ENCODE data around the gene NOTUM. TPM values are rescaled to one million over a fixed set of nuclear protein-coding genes. Genes with fewer than 3 reads are reported as not detected.

The NOTUM gene
- total RNA-seq, 2 experiments from 2014 or later, result 0.19 to 0.36 TPM

DNA sequence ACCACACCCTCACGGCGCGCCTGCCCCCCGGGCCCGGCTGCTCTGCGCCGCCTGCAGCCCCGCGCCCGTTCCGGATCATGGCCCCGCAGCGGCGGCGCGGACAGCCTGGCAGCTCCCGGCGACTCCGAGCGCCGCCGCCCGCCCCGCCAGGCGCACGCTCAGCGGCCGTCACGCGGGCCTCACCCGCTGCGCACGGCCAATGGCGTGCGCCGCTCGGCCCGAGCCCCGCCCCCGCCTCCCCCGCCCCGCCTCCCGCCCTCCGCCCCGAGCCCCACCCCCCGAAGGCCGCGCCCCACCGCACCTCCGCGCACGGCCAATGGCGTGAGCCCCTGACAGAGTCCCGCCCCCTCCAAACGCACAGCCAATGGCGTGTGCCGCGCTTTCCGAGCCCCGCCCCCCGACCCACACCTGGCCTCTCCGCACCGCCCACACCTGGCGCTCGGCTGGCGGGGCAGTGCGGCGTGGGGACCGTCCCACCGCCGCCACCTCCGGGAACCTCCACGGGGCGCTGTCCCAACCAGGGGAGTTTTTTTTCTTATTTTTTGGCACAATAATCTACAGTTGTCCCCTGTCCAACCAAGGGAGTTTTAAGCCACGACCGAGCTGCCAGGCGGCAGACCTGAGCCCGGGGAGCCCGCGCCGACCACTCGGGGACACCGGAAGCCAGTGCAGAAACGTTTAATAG lies 49.6 kb downstream of the NOTUM start, which contains the start of gene PCYT2:
TSS of gene PCYT2 (minus strand) at position 123 of the 685 bp plus-strand sequence. CDS start at position 79, 44 bp downstream.
- H3K27me3 Mint-ChIP-seq, result no peaks in the 10 kb centered on the region
- H3K27ac Mint-ChIP-seq, result peak within 1 kb of the TSS; percentile 42
- H3K4me3 Mint-ChIP-seq, result peak within 1 kb of the TSS; percentile 83
- peaks cover 5% of the 10 kb centered on the region for H3K36me3 Mint-ChIP-seq
- H3K9me3 Mint-ChIP-seq, result no peaks in the 10 kb centered on the region
- peak; percentile 94 for DNase-seq
- peaks cover 8% of the 10 kb centered on the region for H3K4me1 Mint-ChIP-seq

DNA sequence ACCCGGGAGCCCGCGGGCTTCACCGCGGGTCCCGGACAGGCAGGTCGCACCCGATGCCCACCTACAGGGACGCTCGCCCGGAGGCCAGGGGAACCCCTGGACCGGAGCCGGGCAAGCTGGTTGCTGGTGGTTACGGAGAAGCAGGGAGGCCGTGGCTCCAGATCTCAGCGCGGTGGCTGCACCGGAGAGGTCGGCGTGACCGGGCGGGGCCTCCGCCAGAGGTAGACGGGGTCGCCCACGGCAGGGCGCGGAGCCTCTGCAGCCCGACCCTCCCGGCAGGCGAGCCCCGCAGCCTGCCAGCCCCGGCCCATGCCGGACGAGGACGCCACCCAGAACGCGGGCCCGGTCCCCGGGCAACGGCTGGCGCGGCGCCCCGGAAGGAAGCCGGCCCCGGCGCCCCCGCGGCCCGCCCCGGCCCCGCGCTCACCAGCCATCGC lies 50.1 kb downstream of the NOTUM start:
- Mint-ChIP-seq H3K9me3 (no peaks in the 10 kb centered on the region), H3K4me1 (peaks cover 5% of the 10 kb centered on the region), H3K27me3 (no peaks in the 10 kb centered on the region), H3K4me3 (peak overlapping the region; percentile 83), H3K27ac (no peak overlapping the region), H3K36me3 (peaks cover 5% of the 10 kb centered on the region)
- no peak for DNase-seq

DNA sequence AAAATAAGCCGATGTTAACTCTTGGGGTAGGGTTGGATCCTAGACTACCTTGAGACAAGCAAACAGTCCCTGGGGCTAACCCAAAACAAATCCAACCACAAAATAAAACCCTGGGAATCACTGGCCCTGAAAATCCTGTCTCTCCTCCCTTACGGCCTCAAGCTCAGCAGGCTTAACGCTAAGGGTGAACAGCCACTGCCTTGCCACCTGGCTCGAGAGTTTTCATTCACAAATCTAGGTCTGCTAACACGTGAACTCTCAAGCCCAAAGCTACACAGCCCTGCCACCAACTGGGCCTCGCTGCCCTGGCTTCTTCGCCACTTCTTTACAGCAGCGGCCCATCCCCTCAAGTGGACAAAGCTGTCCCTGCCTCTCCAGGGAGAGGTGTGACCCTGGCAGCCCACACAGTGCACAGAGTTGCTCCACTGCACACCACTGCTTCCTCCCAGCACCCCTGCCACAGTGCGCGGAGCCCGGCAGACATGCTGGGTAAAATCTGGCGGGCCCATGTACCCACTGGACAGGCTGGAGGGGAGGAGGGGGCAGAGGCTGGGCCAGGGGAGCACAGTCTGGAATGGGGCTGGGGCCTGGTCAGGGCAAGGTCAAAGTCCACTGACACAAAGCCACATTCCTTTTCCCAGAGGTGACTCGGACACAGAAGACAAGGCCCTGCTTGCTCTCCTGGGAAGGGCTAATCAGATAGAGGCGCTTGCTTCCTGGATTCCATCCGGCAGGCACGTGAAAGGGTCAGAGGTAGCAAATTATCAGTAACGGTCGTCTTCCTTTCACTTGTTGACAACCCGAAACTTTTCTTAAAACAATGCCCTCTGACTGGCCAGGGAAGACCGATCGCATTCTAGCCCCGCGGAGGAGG lies 50.8 kb downstream of the NOTUM start:
- H3K4me1 Mint-ChIP-seq, result peaks cover 3% of the 10 kb centered on the region
- H3K27me3 Mint-ChIP-seq, result no peaks in the 10 kb centered on the region
- H3K36me3 Mint-ChIP-seq, result peaks cover 5% of the 10 kb centered on the region
- H3K27ac Mint-ChIP-seq, result no peak overlapping the region
- no peak for DNase-seq
- peak overlapping the region; percentile 83 for H3K4me3 Mint-ChIP-seq
- H3K9me3 Mint-ChIP-seq, result no peaks in the 10 kb centered on the region

DNA sequence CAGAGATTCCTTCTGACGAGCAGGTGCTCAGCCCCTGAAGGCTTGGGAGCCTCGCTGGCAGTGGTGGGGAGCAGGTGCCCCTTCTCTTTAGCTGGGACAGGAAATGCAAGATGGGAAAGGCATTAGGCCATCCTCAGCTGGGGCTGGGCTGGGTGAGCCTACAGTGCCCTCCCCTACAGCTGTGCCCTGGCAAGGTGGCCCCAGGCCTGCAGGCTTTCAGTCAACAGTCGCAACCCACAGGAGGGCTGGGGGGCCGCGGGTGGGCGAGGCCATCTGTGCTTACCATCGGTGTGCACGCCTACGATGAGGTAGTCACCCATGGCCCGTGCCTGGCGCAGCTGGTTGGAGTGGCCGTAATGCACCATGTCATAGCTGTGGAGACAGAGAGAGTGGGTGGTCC lies 51.8 kb downstream of the NOTUM start:
- DNase-seq, result no peak
- H3K27me3 Mint-ChIP-seq, result no peaks in the 10 kb centered on the region
- no peak overlapping the region for H3K27ac Mint-ChIP-seq
- peaks cover 3% of the 10 kb centered on the region for H3K4me1 Mint-ChIP-seq
- no peak overlapping the region for H3K4me3 Mint-ChIP-seq
- peaks cover 5% of the 10 kb centered on the region for H3K36me3 Mint-ChIP-seq
- H3K9me3 Mint-ChIP-seq, result no peaks in the 10 kb centered on the region

DNA sequence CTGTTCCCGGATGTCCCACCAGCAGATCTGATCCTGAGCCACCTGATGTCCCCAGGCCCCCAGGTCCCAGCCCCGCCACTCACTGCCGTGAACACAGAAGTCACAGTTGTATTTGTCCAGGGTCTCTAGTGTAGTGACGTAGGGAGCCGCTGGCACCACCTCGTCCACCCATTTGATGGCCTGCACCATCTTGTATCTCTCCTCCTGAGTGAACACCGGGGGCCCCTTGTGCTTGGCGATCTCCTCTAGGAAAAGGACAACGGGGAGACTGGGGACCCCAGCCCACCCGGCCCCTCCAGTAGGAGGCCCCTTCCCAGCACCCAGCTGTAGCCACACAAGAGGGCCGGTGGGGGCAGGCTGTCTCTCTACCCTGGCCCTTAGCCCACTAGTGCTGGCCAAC lies 52.2 kb downstream of the NOTUM start:
- no peak overlapping the region for H3K27ac Mint-ChIP-seq
- no peaks in the 10 kb centered on the region for H3K9me3 Mint-ChIP-seq
- H3K4me1 Mint-ChIP-seq, result peaks cover 3% of the 10 kb centered on the region
- H3K36me3 Mint-ChIP-seq, result peaks cover 5% of the 10 kb centered on the region
- no peak for DNase-seq
- H3K4me3 Mint-ChIP-seq, result no peak overlapping the region
- H3K27me3 Mint-ChIP-seq, result no peaks in the 10 kb centered on the region

DNA sequence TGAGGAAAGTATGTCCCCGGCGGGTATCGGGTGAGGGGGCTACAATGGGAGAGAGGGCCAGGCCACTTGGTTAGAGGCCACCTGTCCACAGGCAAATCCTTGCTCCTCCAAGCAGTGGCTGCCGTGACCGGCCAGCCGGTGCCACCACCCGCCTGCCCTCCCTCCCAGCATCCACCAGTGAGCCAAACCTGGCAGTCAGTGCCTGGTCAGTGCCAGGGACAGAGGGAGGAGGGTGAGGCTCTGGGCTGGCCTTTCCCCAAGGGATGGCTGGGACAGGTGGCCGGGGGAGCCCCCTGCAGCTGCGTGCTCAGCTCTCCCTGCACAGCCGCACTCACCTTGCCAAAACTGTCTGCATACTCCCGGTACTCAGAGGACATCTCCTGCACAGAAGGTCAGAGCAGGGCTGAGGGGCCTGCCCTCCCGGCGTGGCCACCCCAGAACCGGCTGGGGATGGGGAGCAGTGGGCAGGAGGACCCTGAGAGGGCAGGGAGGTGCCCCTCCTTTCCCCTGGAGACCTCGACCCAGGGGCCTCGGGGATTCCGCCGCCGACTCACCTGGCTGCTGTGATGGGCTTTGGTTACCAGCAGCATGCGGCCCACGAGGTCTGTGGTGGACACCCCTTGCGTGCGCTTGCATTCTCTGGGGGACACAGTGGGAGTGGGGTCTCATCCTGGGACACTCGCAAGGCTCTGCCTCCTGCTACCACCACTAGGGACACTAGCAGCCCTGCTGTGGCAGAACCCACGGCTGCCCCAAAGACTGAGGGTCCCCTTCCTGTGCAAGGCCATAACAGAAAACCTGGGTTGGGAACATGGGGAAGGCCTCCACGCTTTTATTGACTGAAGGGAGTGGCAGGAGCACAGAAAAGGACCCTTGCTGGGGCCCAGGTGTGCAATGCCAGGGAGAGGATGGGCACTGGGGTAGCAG lies 53.5 kb downstream of the NOTUM start:
- Mint-ChIP-seq H3K27me3 (no peaks in the 10 kb centered on the region), H3K4me1 (peaks cover 3% of the 10 kb centered on the region), H3K27ac (no peak overlapping the region), H3K4me3 (no peak overlapping the region), H3K9me3 (no peaks in the 10 kb centered on the region), H3K36me3 (no peaks in the 10 kb centered on the region)
- no peak for DNase-seq

DNA sequence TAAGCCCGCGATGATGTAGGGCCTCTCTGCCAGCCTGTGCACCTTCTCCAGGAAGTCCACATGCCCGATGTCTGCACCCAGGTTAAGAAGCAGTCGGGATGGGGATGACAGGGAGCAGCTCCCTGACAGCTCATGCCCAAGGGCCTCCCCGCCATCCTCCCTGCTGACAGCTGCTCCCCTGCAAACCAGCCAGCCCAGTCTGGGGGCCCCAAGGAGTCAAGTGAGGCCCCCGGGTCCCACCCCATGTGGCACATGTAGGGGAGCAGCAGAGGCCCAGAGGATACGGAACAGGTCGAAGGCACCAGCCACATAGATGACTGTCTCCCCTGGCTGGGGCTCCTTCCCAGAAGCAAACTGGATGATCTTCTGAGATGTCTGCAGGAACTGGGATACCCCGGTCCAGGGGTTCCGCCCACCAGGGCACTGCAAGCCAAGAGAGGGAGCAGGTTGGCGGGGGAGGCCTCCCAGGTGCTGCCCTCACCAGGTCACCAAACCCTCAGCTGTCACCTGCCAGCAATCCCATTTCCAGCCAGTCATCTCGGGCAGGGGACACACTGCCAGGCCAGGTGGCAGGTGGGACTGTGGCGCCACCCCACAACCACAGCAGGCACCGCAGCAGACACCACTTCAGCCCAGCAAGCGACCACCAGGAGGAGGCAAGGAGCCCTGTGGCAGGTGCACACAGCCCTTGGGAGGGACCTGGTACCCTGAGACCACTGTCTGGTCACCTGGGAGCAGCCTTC lies 54.3 kb downstream of the NOTUM start:
- Mint-ChIP-seq H3K9me3 (no peaks in the 10 kb centered on the region), H3K27ac (no peak overlapping the region), H3K27me3 (no peaks in the 10 kb centered on the region), H3K4me1 (peaks cover 3% of the 10 kb centered on the region), H3K4me3 (no peak overlapping the region), H3K36me3 (no peaks in the 10 kb centered on the region)
- DNase-seq, result no peak

DNA sequence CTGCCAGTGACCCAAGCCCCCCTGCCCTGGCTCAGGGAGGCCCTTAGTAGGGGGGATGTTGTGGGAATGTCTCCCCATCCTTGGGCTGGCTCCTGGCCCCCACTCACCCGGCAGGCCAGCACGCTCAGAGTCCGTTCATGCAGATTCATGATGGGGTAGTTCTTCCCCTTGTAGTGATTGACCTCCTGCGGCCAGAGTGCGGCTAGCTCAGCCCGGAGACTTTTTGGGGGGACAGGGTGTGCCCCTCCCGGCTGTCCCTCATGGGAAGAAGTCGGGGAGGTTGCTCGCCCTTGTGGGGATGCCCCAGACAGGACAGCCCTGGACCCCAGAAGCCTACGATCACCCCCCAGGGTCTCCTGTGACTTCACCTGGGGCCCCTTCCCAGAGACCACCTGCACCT lies 55.0 kb downstream of the NOTUM start:
- Mint-ChIP-seq H3K36me3 (peaks cover under 1% of the 10 kb centered on the region), H3K9me3 (no peaks in the 10 kb centered on the region), H3K27me3 (peaks cover 6% of the 10 kb centered on the region)

DNA sequence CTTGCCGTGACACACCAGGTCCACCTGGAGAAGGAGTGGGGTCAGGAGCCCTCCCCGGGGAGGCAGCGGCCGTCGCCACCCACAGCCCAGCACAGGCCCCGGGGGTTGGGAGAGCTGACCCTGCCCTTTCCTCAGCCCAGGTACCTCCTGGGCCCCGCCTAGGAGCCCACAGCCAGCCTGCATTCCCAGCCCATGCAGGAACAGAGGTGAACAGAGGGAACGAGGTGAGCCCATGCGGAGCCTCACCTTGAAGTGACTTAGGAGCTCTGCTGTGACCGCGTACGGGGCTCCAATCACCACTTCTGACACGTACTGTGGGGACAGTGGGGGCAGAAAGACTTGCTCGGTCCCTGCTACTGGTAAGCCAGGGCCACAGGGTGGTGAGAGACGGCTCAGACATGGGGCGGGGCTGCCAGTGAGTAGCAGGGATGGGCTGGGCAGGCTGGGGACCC lies 55.5 kb downstream of the NOTUM start:
- peaks cover 4% of the 10 kb centered on the region for H3K36me3 Mint-ChIP-seq
- H3K27ac Mint-ChIP-seq, result no peak overlapping the region
- no peak overlapping the region for H3K4me3 Mint-ChIP-seq
- H3K27me3 Mint-ChIP-seq, result peaks cover 9% of the 10 kb centered on the region
- H3K4me1 Mint-ChIP-seq, result peaks cover 4% of the 10 kb centered on the region
- no peaks in the 10 kb centered on the region for H3K9me3 Mint-ChIP-seq
- no peak for DNase-seq

More for the DNA sequence above, 55.0 kb downstream of the NOTUM start:
- Mint-ChIP-seq H3K27ac (no peak overlapping the region), H3K4me1 (peaks cover 3% of the 10 kb centered on the region), H3K4me3 (no peak overlapping the region)
- no peak for DNase-seq

DNA sequence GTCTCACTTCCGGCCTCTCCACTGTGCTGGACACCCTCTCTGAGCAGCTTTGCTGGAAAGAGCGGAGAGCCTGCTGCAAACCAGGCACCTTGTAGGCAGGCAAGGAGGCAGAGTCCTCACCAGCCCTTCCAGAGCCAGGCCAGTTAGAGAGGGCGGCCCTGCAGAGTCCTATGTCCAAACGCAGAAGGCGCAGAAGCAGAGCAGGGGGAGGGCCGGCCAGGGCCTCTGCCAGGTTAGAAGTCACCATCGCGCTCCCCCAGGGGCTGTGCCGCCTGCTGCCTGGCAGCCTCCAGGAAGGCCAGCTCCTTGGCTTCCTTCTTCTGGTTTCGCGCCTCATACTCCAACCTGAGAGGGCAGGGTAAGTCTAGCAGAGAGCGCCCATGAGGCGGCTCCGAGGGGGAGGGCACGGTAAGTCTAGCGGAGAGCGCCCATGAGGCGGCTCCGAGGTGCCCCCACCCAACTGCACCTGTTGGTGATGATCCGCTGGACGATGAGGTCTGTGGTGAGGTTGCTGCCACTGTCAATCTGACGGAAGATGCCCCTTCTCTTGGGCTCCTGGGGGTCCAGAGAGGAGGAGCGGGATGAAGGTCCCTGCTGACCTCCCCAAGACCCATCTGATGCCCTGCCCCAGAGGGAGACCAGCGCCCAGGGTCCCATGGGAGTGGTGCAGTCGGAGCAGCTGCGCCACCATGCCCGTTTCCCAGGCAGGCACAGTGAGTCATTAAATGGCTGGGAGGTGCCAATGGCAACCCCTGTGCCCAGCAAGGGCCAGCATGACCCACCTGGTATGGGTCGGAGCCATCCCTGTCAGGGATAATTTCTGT lies 56.2 kb downstream of the NOTUM start:
- no peak overlapping the region for H3K27ac Mint-ChIP-seq
- H3K27me3 Mint-ChIP-seq, result peaks cover 9% of the 10 kb centered on the region
- peaks cover 6% of the 10 kb centered on the region for H3K36me3 Mint-ChIP-seq
- H3K4me3 Mint-ChIP-seq, result no peak overlapping the region
- no peak for DNase-seq
- peaks cover 2% of the 10 kb centered on the region for H3K4me1 Mint-ChIP-seq
- no peaks in the 10 kb centered on the region for H3K9me3 Mint-ChIP-seq

DNA sequence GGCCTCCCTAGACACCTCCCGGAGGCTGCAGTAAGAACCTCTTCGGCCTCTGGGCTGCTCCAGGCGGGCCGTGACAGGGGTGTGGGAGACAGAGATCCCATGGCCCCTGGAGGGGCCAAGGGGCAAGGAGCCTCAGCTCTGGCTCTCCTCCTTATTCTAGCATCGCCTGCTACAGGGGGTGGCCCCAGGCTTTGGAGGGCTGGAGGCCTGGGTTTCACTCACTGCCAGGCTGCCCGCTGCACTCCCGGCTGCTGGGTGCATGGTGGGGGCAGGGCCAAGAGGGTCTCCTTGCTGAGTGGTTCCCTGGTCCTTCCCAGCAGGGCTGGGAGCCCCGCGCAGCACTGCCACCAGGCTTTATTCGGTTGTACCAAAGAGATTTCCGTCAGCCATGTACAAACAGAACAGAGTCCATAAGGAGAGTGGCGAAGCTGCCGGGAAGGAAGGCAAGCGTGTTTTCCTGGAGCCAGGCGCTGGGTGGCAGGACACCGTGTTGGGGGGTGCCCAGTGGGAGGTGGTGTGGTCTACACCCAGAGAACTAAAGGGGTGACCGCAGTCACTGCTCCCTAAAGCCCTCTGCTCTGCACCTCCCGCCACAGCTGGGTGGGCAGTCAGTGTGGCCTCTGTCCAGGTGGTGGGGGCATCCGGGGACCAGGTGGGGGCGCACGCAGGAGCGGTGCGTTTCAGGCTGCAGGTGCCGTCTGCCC lies 56.9 kb downstream of the NOTUM start:
- no peak overlapping the region for H3K4me3 Mint-ChIP-seq
- peaks cover 9% of the 10 kb centered on the region for H3K27me3 Mint-ChIP-seq

DNA sequence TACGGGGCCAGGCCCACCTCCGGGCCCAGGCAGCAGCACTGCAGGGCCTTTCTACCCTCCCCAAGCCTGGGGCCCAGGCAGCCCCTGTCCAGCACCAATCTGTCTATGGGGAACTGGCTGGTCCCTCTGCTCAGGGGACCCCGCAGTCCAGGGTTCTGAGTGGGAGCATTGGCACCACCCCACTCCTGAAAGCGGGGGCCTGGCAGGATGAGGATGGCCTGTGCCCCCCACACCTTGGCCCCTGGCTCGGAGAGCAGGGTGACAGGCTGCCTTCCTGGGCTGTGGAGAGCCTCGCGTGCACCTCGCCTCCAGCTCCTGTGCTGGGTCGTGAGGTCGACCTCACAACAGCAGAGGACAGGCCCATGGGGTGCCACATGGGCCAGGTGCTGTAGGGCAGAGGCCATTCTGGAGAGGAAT lies 57.6 kb downstream of the NOTUM start:
- no peak overlapping the region for H3K4me3 Mint-ChIP-seq
- peaks cover 6% of the 10 kb centered on the region for H3K36me3 Mint-ChIP-seq
- DNase-seq, result no peak
- no peak overlapping the region for H3K27ac Mint-ChIP-seq
- H3K27me3 Mint-ChIP-seq, result peaks cover 9% of the 10 kb centered on the region
- H3K9me3 Mint-ChIP-seq, result no peaks in the 10 kb centered on the region
- H3K4me1 Mint-ChIP-seq, result peaks cover 2% of the 10 kb centered on the region

More for the DNA sequence above, 56.9 kb downstream of the NOTUM start:
- no peaks in the 10 kb centered on the region for H3K9me3 Mint-ChIP-seq
- H3K4me1 Mint-ChIP-seq, result peaks cover 2% of the 10 kb centered on the region
- no peak overlapping the region for H3K27ac Mint-ChIP-seq
- H3K36me3 Mint-ChIP-seq, result peaks cover 6% of the 10 kb centered on the region
- DNase-seq, result no peak

All from activated naive CD8-positive, alpha-beta T cell treated with anti-CD3 and anti-CD28 coated beads for 36 hours (primary cell).